CD14-positive monocyte (primary cell): ENCODE results near the gene SLC13A4. TPM values are rescaled to one million over a fixed set of nuclear protein-coding genes. Genes with fewer than 3 reads are reported as not detected.

Experiments used
- DNase-seq, 3 donors: peaks; one replicate each; pipeline ENCODE4 v3.0.0-alpha.2; 2011 to 2022
- H2AFZ ChIP-seq: 2 replicates; pipeline ENCODE4 v1.6.0; 2012; ENCODE audit warnings: mild to moderate bottlenecking, low read depth, low read length, inconsistent platforms; ENCODE audit not compliant: insufficient read depth, poor library complexity, severe bottlenecking
- H3K27ac ChIP-seq, 2 donors: 1 replicate in 1 of 2; 2 replicates in 1 of 2; pipeline ENCODE4 v1.5.1; 2012 to 2013; ENCODE audit warnings: low read length in 2 of 2, control low read depth in 1 of 2, inconsistent platforms in 1 of 2, low read depth in 1 of 2, mild to moderate bottlenecking in 1 of 2
- H3K27me3 ChIP-seq, 2 donors: one replicate each; pipeline versions ENCODE4 v1.6.0 to v1.6.1; 2011 to 2013; ENCODE audit warnings: low read length in 2 of 2; ENCODE audit not compliant: control insufficient read depth in 2 of 2, insufficient read depth in 2 of 2
- H3K36me3 ChIP-seq, 2 donors: replicated peaks in 1 of 2; 1 replicate in 1 of 2; 2 replicates in 1 of 2; pipeline versions ENCODE4 v1.5.1 to v1.6.1; 2012 to 2013; ENCODE audit warnings: low read length in 2 of 2, control low read depth in 1 of 2, inconsistent platforms in 1 of 2, mild to moderate bottlenecking in 1 of 2; ENCODE audit not compliant: insufficient read depth in 2 of 2, control insufficient read depth in 1 of 2
- H3K4me1 ChIP-seq, 2 donors: 1 replicate in 1 of 2; 2 replicates in 1 of 2; pipeline versions ENCODE4 v1.5.1 to v1.6.1; 2012 to 2013; ENCODE audit warnings: low read length in 2 of 2, control low read depth in 1 of 2, inconsistent platforms in 1 of 2, mild to moderate bottlenecking in 1 of 2, moderate library complexity in 1 of 2; ENCODE audit not compliant: insufficient read depth in 2 of 2, control insufficient read depth in 1 of 2
- H3K4me2 ChIP-seq: replicated peaks from 2 replicates; pipeline ENCODE3; 2012; ENCODE audit warnings: low read length, moderate library complexity, mild to moderate bottlenecking; ENCODE audit not compliant: poor library complexity, severe bottlenecking; ENCODE audit errors: extremely low read depth
- H3K4me3 ChIP-seq, 3 experiments: fragments of 200-600 bp in 1 of 3; sonication (generic) in 1 of 3; replicated peaks in 1 of 3; 1 replicate in 2 of 3; 2 replicates in 1 of 3; pipeline ENCODE4 v1.5.1; 2011 to 2013; ENCODE audit warnings: low read length in 3 of 3, mild to moderate bottlenecking in 3 of 3, control low read depth in 2 of 3, low read depth in 2 of 3, inconsistent platforms in 1 of 3, moderate library complexity in 1 of 3
- H3K79me2 ChIP-seq: 2 replicates; pipeline ENCODE4 v1.6.0; 2012; ENCODE audit warnings: mild to moderate bottlenecking, control low read depth, inconsistent platforms, low read length, moderate library complexity; ENCODE audit not compliant: insufficient read depth
- H3K9ac ChIP-seq: 2 replicates; pipeline ENCODE4 v1.6.0; 2017; ENCODE audit warnings: low read length, mild to moderate bottlenecking; ENCODE audit not compliant: insufficient read depth, poor library complexity, severe bottlenecking
- H3K9me3 ChIP-seq, 2 donors: replicated peaks in 1 of 2; 1 replicate in 1 of 2; 2 replicates in 1 of 2; pipeline versions ENCODE4 v1.5.1 to v1.6.1; 2012 to 2013; ENCODE audit warnings: low read length in 2 of 2, control low read depth in 1 of 2; ENCODE audit not compliant: control insufficient read depth in 1 of 2, insufficient read depth in 1 of 2
- H4K20me1 ChIP-seq: 2 replicates; pipeline ENCODE4 v1.6.0; 2012; ENCODE audit warnings: mild to moderate bottlenecking, low read length, control low read depth, moderate library complexity; ENCODE audit not compliant: insufficient read depth
- H3K27ac Mint-ChIP-seq, 7 donors: one replicate each; pipeline ENCODE4 v1.8.0; 2020; ENCODE audit warnings: mild to moderate bottlenecking in 7 of 7, mixed read lengths in 7 of 7, moderate library complexity in 6 of 7, inconsistent platforms in 2 of 7
- H3K27me3 Mint-ChIP-seq, 3 donors: one replicate each; pipeline ENCODE4 v1.8.0; 2021 to 2022; ENCODE audit warnings: low read depth in 3 of 3, mild to moderate bottlenecking in 3 of 3, mixed read lengths in 3 of 3, moderate library complexity in 3 of 3, inconsistent platforms in 1 of 3
- H3K36me3 Mint-ChIP-seq, 2 donors: one replicate each; pipeline ENCODE4 v1.8.0; 2020; ENCODE audit warnings: mixed read lengths in 2 of 2, inconsistent platforms in 1 of 2, mild to moderate bottlenecking in 1 of 2
- H3K4me1 Mint-ChIP-seq: one replicate; pipeline ENCODE4 v1.8.0; 2020; ENCODE audit warnings: mild to moderate bottlenecking, mixed read lengths
- H3K4me3 Mint-ChIP-seq, 2 donors: one replicate each; pipeline ENCODE4 v1.8.0; 2020; ENCODE audit warnings: mild to moderate bottlenecking in 2 of 2, mixed read lengths in 2 of 2, moderate library complexity in 1 of 2
- H3K9me3 Mint-ChIP-seq, 7 donors: one replicate each; pipeline ENCODE4 v1.8.0; 2020 to 2022; ENCODE audit warnings: mixed read lengths in 7 of 7, mild to moderate bottlenecking in 6 of 7, moderate library complexity in 6 of 7, inconsistent platforms in 2 of 7
- CTCF ChIP-seq: fragments of 200-600 bp; IDR thresholded peaks from one replicate; pipeline ENCODE4 v1.8.0; 2022; ENCODE audit warnings: antibody characterized with exemption, mild to moderate bottlenecking
- WGBS: methylation state at CpG from one replicate; pipeline ENCODE4 v1.1.5; 2013; ENCODE audit warnings: missing lambda C conversion rate; ENCODE audit not compliant: insufficient coverage; 5-methylcytosine and 5-hydroxymethylcytosine counted together
- intact Hi-C, 2 donors: fragments of 100-400 bp; cut with micrococcal nuclease; formaldehyde crosslinking; loops; one replicate each; pipeline versions ENCODE4 v1.15.0 to v1.15.1; 2023
- polyA plus RNA-seq, 3 donors: library from polyadenylated mRNA; depleted of rRNA in 1 of 3; unstranded in 2 of 3; stranded (reverse) in 1 of 3; fragments of 300-500 nt in 2 of 3; fragments of >200 nt in 1 of 3; fragmentation: Illumina TruSeq in 2 of 3; gene quantifications; 1 replicate in 2 of 3; 2 replicates in 1 of 3; pipeline ENCODE4 v1.2.3, GENCODE V29; 2012 to 2021

Gene SLC13A4
- polyA plus RNA-seq, 3 donors, result not detected

DNA sequence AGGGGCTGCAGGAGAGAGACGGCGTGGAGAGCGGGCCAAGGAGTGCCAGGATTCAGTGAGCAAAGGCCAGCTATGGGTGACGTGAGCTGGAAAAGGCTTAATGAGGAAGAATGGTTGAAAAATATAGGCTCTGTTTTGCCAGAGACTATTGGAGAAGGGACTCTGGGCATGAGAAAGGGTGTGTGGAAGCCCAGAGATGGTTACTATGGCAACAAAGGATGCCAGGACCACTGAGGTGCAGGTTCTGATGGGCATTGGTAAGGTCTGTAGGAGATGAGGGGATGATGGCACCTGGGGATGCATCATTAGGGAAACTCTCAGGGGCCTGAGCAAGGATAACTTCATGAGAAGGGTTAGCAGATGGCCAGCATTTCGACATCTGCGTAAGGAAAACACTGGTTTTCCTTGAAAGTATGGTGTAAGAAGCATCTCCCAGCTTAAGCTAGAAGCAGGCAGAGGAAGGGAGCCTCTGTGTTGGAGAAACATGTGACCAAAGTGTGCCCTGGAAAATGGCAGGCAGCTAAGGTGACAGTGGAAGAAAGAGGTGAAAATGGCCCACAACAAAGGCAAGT lies 42.2 kb upstream of the SLC13A4 start:
- H4K20me1 ChIP-seq, result no peaks in the 10 kb centered on the region
- H3K27me3 ChIP-seq, result no peaks in the 10 kb centered on the region
- no peak for DNase-seq
- intact Hi-C loops, result no loop called here
- H2AFZ ChIP-seq, result no peak overlapping the region
- no peaks in the 10 kb centered on the region for H3K36me3 ChIP-seq
- Mint-ChIP-seq H3K9me3 (no peaks in the 10 kb centered on the region), H3K4me1 (no peaks in the 10 kb centered on the region), H3K27ac (no peak overlapping the region), H3K36me3 (no peaks in the 10 kb centered on the region), H3K4me3 (no peak overlapping the region), H3K27me3 (peaks cover 2 to 8% (median 4%) of the 10 kb centered on the region in 3 donors)
- no peak for TF ChIP-seq CTCF
- H3K4me1 ChIP-seq, result no peaks in the 10 kb centered on the region
- no peak overlapping the region for H3K4me2 ChIP-seq
- no peak overlapping the region for H3K27ac ChIP-seq
- no peak overlapping the region for H3K9ac ChIP-seq
- H3K9me3 ChIP-seq, result no peaks in the 10 kb centered on the region
- no peaks in the 10 kb centered on the region for H3K79me2 ChIP-seq
- H3K4me3 ChIP-seq, result no peak overlapping the region
- WGBS, result 91% methylated on average over 4 of the region's 6 CpGs

GRCh38 chr7:135769005-135769802 lies 41.2 kb upstream of the SLC13A4 start:
- H3K36me3 ChIP-seq, result no peaks in the 10 kb centered on the region
- H3K4me1 Mint-ChIP-seq, result no peaks in the 10 kb centered on the region
- peaks cover 4 to 9% (median 7%) of the 10 kb centered on the region in 3 donors for H3K27me3 Mint-ChIP-seq
- no peak overlapping the region for H3K4me3 Mint-ChIP-seq
- H3K27ac ChIP-seq, result no peak overlapping the region
- 95% methylated on average over 6 of the region's 7 CpGs for WGBS
- H3K79me2 ChIP-seq, result no peaks in the 10 kb centered on the region
- H3K36me3 Mint-ChIP-seq, result no peaks in the 10 kb centered on the region
- no peak overlapping the region for H2AFZ ChIP-seq
- TF ChIP-seq CTCF, result no peak
- no peak overlapping the region for H3K27ac Mint-ChIP-seq
- DNase-seq, result no peak
- H3K4me2 ChIP-seq, result no peak overlapping the region
- no peak overlapping the region for H3K4me3 ChIP-seq
- peaks cover 0 to 2% (median 0%) of the 10 kb centered on the region in 7 donors for H3K9me3 Mint-ChIP-seq
- intact Hi-C loops, result no loop called here
- H3K4me1 ChIP-seq, result no peaks in the 10 kb centered on the region
- no peak overlapping the region for H3K9ac ChIP-seq
- H3K27me3 ChIP-seq, result no peaks in the 10 kb centered on the region
- no peaks in the 10 kb centered on the region for H3K9me3 ChIP-seq
- no peaks in the 10 kb centered on the region for H4K20me1 ChIP-seq
